HT-29 (cell line): ENCODE data around the gene RAB14. TPM values are rescaled to one million over a fixed set of nuclear protein-coding genes. Genes with fewer than 3 reads are reported as not detected.

Source experiments
- DNase-seq: peaks from one replicate; pipeline ENCODE4 v3.0.0-alpha.2; 2015; ENCODE audit warnings: low spot score
- total RNA-seq: library from RNA; depleted of rRNA; stranded (reverse); fragments of >200 nt; shearing (Covaris generic); gene quantifications from 2 replicates; pipeline ENCODE4 v1.2.3, GENCODE V29; 2014; rRNA removed

Gene RAB14
- total RNA-seq, result 10.4 and 11.1 TPM in 2 replicates

GRCh38 chr9:121201738-121202533 is at the start of gene RAB14:
Gene RAB14, minus strand, starts transcription at chr9:121201869. Its CDS starts 8,457 bp downstream, at chr9:121193412.
- peak; percentile 98 for DNase-seq

- no peak for DNase-seq
Observed at GRCh38 chr9:121249563-121249962, 47.9 kb upstream of the RAB14 start.

GRCh38 chr9:121246821-121247561 is 45.3 kb upstream of the RAB14 start:
- DNase-seq, result no peak

- DNase-seq, result no peak
Observed at GRCh38 chr9:121242959-121243346, 41.3 kb upstream of the RAB14 start.

GRCh38 chr9:121242219-121242958 is 40.7 kb upstream of the RAB14 start:
- DNase-seq, result no peak

GRCh38 chr9:121240472-121241135 is 38.9 kb upstream of the RAB14 start:
- DNase-seq, result no peak

- DNase-seq, result no peak
Observed at GRCh38 chr9:121239851-121240250, 38.2 kb upstream of the RAB14 start.

- DNase-seq, result no peak
Observed at GRCh38 chr9:121239071-121239470, 37.4 kb upstream of the RAB14 start.

GRCh38 chr9:121237916-121238315 is 36.2 kb upstream of the RAB14 start:
- DNase-seq, result no peak

GRCh38 chr9:121235512-121235911 is 33.8 kb upstream of the RAB14 start:
- DNase-seq, result no peak

- no peak for DNase-seq
Observed at GRCh38 chr9:121234832-121235161, 33.1 kb upstream of the RAB14 start.

GRCh38 chr9:121233906-121234831 is 32.5 kb upstream of the RAB14 start:
- DNase-seq, result no peak

- DNase-seq, result no peak
Observed at GRCh38 chr9:121232251-121232650, 30.6 kb upstream of the RAB14 start.

- DNase-seq, result no peak
Observed at GRCh38 chr9:121230256-121230655, 28.6 kb upstream of the RAB14 start.

GRCh38 chr9:121227862-121228261 is 26.2 kb upstream of the RAB14 start:
- no peak for DNase-seq

GRCh38 chr9:121226175-121226574 is 24.5 kb upstream of the RAB14 start:
- no peak for DNase-seq

- DNase-seq, result no peak
Observed at GRCh38 chr9:121225240-121225639, 23.6 kb upstream of the RAB14 start.

- DNase-seq, result peak; percentile 55
Observed at GRCh38 chr9:121222524-121223171, 21.0 kb upstream of the RAB14 start.

- DNase-seq, result no peak
Observed at GRCh38 chr9:121221664-121222055, 20.0 kb upstream of the RAB14 start.

GRCh38 chr9:121220996-121221663 is 19.5 kb upstream of the RAB14 start:
- DNase-seq, result no peak
